DOHH2 (cell line): ENCODE measurements around the gene ITGB1BP1.

Experiments used
- H3F3A ChIP-seq: fragments of 200-600 bp; sonication (generic), shearing (Covaris generic); 2 replicates; pipeline ENCODE4 v1.6.0; 2016; ENCODE audit warnings: antibody characterized with exemption, mild to moderate bottlenecking; ENCODE audit not compliant: control insufficient read depth, insufficient read depth
- H3K27ac ChIP-seq: fragments of 200-600 bp; sonication (generic); 2 replicates; pipeline ENCODE4 v1.5.1; 2014; ENCODE audit warnings: low read depth, mild to moderate bottlenecking, low read length, moderate library complexity
- H3K27me3 ChIP-seq: fragments of 200-600 bp; sonication (generic); 2 replicates; pipeline ENCODE4 v1.6.1; 2014; ENCODE audit warnings: mild to moderate bottlenecking, low read length, mixed read lengths; ENCODE audit not compliant: control insufficient read depth
- H3K36me3 ChIP-seq: fragments of 200-600 bp; sonication (generic); 2 replicates; pipeline ENCODE4 v1.6.1; 2014; ENCODE audit warnings: mild to moderate bottlenecking, low read length, moderate library complexity, mixed read lengths; ENCODE audit not compliant: control insufficient read depth
- H3K4me1 ChIP-seq: fragments of 200-600 bp; sonication (generic); 2 replicates; pipeline ENCODE4 v1.6.1; 2014; ENCODE audit warnings: mild to moderate bottlenecking, low read length, mixed read lengths; ENCODE audit not compliant: control insufficient read depth
- H3K4me2 ChIP-seq: fragments of 200-600 bp; sonication (generic); 2 replicates; pipeline ENCODE4 v1.6.0; 2014; ENCODE audit warnings: mild to moderate bottlenecking, low read length, moderate library complexity
- H3K4me3 ChIP-seq: fragments of 200-600 bp; sonication (generic); 2 replicates; pipeline ENCODE4 v1.5.1; 2014; ENCODE audit warnings: mild to moderate bottlenecking, low read length, mixed read lengths
- H3K79me2 ChIP-seq: fragments of 200-600 bp; sonication (generic); 2 replicates; pipeline ENCODE4 v1.6.1; 2014; ENCODE audit warnings: mild to moderate bottlenecking, low read length, mixed read lengths; ENCODE audit not compliant: control insufficient read depth
- H3K9me2 ChIP-seq: fragments of 200-600 bp; sonication (generic); replicated peaks from 2 replicates; pipeline ENCODE4 v1.6.1; 2014; ENCODE audit warnings: mild to moderate bottlenecking, low read length, mixed read lengths; ENCODE audit not compliant: control insufficient read depth
- H3K9me3 ChIP-seq: fragments of 200-600 bp; sonication (generic); 2 replicates; pipeline ENCODE4 v1.6.1; 2014; ENCODE audit warnings: antibody characterized with exemption, low read length, mixed read lengths; ENCODE audit not compliant: control insufficient read depth, insufficient read depth
- H4K20me1 ChIP-seq: fragments of 200-600 bp; sonication (generic); 2 replicates; pipeline ENCODE4 v1.6.0; 2014; ENCODE audit warnings: low read depth, mild to moderate bottlenecking, antibody characterized with exemption, low read length, moderate library complexity; ENCODE audit not compliant: control insufficient read depth, insufficient read depth
- EZH2phosphoT487 ChIP-seq: fragments of 200-600 bp; sonication (generic); IDR thresholded peaks from 2 replicates; pipeline ENCODE4 v1.6.1; 2017; ENCODE audit warnings: borderline replicate concordance, mild to moderate bottlenecking, antibody characterized with exemption, low read length, moderate library complexity, mixed read lengths
- TF ChIP-seq, protein P1 (sequence below): fragments of 200-600 bp; sonication (generic); IDR thresholded peaks from one replicate; pipeline ENCODE4 v1.5.1; 2014; ENCODE audit warnings: antibody characterized with exemption, mild to moderate bottlenecking, low read depth, low read length; ENCODE audit not compliant: poor library complexity, severe bottlenecking

ITGB1BP1 gene

DNA sequence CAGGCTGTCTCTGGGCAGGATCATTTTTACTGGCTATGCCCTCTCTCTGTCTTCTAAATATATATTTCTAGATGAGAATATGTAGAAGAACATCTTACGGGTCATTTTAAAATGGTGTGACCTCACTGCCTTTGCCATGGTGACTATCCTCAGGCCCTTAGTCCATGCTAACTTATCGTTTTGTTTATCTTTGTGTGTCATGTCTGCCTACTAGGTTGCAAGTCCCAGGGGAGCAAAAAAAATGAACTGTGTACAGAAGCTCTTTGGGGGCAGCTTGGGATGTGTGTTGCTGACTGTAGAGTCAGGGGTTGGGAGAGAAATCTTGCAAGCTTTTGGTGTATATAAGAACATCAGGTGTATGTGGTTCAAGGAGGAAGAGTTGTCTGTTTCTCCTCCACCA lies 11.2 kb upstream of the ITGB1BP1 start:
- H4K20me1 ChIP-seq = no peaks in the 10 kb centered on the region
- no peaks in the 10 kb centered on the region for H3K9me3 ChIP-seq
- H3K36me3 ChIP-seq = peaks cover 86% of the 10 kb centered on the region
- no peaks in the 10 kb centered on the region for H3F3A ChIP-seq
- H3K4me3 ChIP-seq = no peak overlapping the region
- TF ChIP-seq, protein P1, sequence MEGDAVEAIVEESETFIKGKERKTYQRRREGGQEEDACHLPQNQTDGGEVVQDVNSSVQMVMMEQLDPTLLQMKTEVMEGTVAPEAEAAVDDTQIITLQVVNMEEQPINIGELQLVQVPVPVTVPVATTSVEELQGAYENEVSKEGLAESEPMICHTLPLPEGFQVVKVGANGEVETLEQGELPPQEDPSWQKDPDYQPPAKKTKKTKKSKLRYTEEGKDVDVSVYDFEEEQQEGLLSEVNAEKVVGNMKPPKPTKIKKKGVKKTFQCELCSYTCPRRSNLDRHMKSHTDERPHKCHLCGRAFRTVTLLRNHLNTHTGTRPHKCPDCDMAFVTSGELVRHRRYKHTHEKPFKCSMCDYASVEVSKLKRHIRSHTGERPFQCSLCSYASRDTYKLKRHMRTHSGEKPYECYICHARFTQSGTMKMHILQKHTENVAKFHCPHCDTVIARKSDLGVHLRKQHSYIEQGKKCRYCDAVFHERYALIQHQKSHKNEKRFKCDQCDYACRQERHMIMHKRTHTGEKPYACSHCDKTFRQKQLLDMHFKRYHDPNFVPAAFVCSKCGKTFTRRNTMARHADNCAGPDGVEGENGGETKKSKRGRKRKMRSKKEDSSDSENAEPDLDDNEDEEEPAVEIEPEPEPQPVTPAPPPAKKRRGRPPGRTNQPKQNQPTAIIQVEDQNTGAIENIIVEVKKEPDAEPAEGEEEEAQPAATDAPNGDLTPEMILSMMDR = no peak
- TF ChIP-seq EZH2phosphoT487 = no peak
- H3K9me2 ChIP-seq = no peaks in the 10 kb centered on the region
- H3K4me1 ChIP-seq = no peaks in the 10 kb centered on the region
- no peaks in the 10 kb centered on the region for H3K27me3 ChIP-seq
- no peak overlapping the region for H3K4me2 ChIP-seq
- H3K79me2 ChIP-seq = no peaks in the 10 kb centered on the region
- H3K27ac ChIP-seq = no peak overlapping the region

- Histone ChIP-seq H4K20me1 (no peaks in the 10 kb centered on the region), H3K27me3 (no peaks in the 10 kb centered on the region), H3K9me3 (no peaks in the 10 kb centered on the region), H3K4me2 (no peak overlapping the region), H3K27ac (no peak overlapping the region), H3F3A (no peaks in the 10 kb centered on the region), H3K79me2 (peaks cover 23% of the 10 kb centered on the region), H3K4me3 (no peak overlapping the region), H3K9me2 (no peaks in the 10 kb centered on the region), H3K4me1 (peaks cover 9% of the 10 kb centered on the region), H3K36me3 (peaks cover 85% of the 10 kb centered on the region)
- TF ChIP-seq, protein P1 = no peak
- no peak for TF ChIP-seq EZH2phosphoT487
Measured at GRCh38 chr2:9430316-9431293, 7.3 kb upstream of the ITGB1BP1 start.

GRCh38 chr2:9428965-9429577 lies 5.7 kb upstream of the ITGB1BP1 start:
- TF ChIP-seq, protein P1 = no peak
- no peak for TF ChIP-seq EZH2phosphoT487
- H3K9me2 ChIP-seq = no peaks in the 10 kb centered on the region
- H3K27ac ChIP-seq = no peak overlapping the region
- H3K27me3 ChIP-seq = no peaks in the 10 kb centered on the region
- H3K4me3 ChIP-seq = no peak overlapping the region
- no peak overlapping the region for H3K4me2 ChIP-seq
- peaks cover 24% of the 10 kb centered on the region for H3K4me1 ChIP-seq
- H3K36me3 ChIP-seq = peaks cover 84% of the 10 kb centered on the region
- peaks cover 38% of the 10 kb centered on the region for H3K79me2 ChIP-seq
- no peaks in the 10 kb centered on the region for H3F3A ChIP-seq
- H4K20me1 ChIP-seq = peaks cover 7% of the 10 kb centered on the region; the same call in 1 of the 2 replicates
- H3K9me3 ChIP-seq = no peaks in the 10 kb centered on the region
